NAMALWA (cell line): ENCODE data around the gene ETDB.
"Not testable (repeated sequence)": the region's sequence is repeated elsewhere in the genome, so short reads cannot be mapped to it uniquely, and the experiment has no call there.

Experiments
- DNase-seq: peaks from one replicate; pipeline ENCODE4 v3.0.0-alpha.2; 2015; ENCODE audit warnings: low spot score

Gene ETDB

GRCh38 chrX:135120056-135120576, at the start of gene ETDB:
Gene ETDB (minus strand): TSS chrX:135120526. CDS start chrX:135119261, 1,265 bp downstream.
- not testable (repeated sequence) for DNase-seq

- not testable (repeated sequence) for DNase-seq
These were observed 49.2 kb upstream of the ETDB start for GRCh38 chrX:135169534-135169933.

GRCh38 chrX:135168486-135168885, 48.2 kb upstream of the ETDB start:
- no peak for DNase-seq

- not testable (repeated sequence) for DNase-seq
These were observed 34.4 kb upstream of the ETDB start for GRCh38 chrX:135154688-135155087.

- not testable (repeated sequence) for DNase-seq
These were observed 5.8 kb upstream of the ETDB start for GRCh38 chrX:135126145-135126544.

- not testable (repeated sequence) for DNase-seq
These were observed 4.3 kb downstream of the ETDB start for GRCh38 chrX:135116064-135116463.

- DNase-seq: no peak
These were observed 5.9 kb downstream of the ETDB start for GRCh38 chrX:135114392-135114791.

- no peak for DNase-seq
These were observed 7.6 kb downstream of the ETDB start for GRCh38 chrX:135112743-135113142.

GRCh38 chrX:135112096-135112729, 8.1 kb downstream of the ETDB start:
- DNase-seq: peak; percentile 51

- no peak for DNase-seq
These were observed 10.8 kb downstream of the ETDB start for GRCh38 chrX:135109554-135109953.

GRCh38 chrX:135099493-135099783, 20.9 kb downstream of the ETDB start:
- DNase-seq: no peak

- not testable (repeated sequence) for DNase-seq
These were observed 23.1 kb downstream of the ETDB start for GRCh38 chrX:135097196-135097744.

GRCh38 chrX:135095715-135096114, 24.6 kb downstream of the ETDB start:
- no peak for DNase-seq

- DNase-seq: no peak
These were observed 25.6 kb downstream of the ETDB start for GRCh38 chrX:135094726-135095125.

GRCh38 chrX:135089126-135089525, 31.2 kb downstream of the ETDB start:
- DNase-seq: no peak

- no peak for DNase-seq
These were observed 32.5 kb downstream of the ETDB start for GRCh38 chrX:135087867-135088266.

- DNase-seq: peak; percentile 76
These were observed 34.0 kb downstream of the ETDB start for GRCh38 chrX:135086197-135086854.

GRCh38 chrX:135081693-135082404, 38.5 kb downstream of the ETDB start:
- no peak for DNase-seq
